CD4-positive, alpha-beta T cell treated with Interleukin-21 for 1 hour (primary cell): ENCODE results near the gene CFAP74.
A peak's percentile ranks its signal among the peaks of the same experiment; 100 is the strongest.

Experiments
- DNase-seq: peaks from one replicate; pipeline ENCODE4 v3.0.0-alpha.2; 2020

CFAP74 gene, protein sequence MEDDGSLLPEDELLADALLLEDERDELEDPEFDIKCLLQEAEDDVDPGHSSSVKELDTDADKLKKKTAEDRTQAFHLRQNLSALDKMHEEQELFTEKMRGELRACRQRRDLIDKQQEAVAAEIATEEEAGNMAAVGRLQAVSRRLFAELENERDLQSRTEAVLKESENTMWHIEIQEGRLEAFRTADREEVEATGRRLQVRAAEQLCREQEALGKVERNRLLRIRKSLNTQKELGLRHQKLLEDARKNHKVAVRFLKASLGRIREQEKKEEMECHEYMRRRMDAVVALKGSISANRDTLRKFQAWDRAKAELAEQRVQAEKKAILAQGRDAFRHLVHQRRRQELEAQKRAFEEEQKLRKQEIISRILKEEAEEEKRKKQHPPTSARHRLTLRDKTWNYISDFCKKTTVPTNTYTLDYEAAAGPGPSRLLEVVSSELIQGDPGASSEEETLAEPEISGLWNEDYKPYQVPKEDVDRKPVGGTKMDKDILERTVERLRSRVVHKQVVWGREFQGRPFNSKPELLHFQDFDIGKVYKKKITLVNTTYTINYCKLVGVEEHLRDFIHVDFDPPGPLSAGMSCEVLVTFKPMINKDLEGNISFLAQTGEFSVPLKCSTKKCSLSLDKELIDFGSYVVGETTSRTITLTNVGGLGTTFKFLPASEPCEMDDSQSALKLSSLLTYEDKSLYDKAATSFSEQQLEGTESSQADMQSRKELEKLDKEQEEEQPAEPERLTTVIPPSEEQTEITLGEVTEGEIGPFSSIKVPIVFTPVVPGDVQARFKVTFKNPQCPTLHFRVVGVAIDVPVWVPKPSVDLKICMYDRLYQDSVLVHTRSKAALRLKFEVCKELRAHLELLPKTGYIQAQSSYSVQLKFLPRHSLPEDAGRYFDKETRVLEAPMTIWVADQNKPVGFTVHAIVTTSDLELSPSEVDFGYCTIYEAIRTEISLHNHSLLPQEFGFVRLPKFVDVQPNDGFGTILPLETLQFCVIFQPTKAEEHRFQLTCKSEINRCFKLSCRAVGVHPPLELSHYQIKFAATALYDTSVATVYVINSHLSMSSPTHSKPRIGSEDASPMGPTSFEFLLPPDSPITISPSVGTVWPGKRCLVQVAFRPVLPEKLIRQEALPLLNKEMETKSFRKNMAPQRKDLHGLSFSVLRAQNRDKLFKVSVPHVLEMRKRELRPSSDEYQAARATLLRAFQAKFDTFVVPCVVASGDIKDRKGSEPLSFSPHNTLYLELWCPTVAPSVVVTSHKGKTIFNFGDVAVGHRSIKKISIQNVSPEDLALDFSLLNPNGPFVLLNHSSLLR (N-terminal part only)

GRCh38 chr1:2003541-2004131, at the start of gene CFAP74:
CFAP74 (minus strand) TSS chr1:2003786; CDS start chr1:1990956, 12,830 bp downstream.
- no peak for DNase-seq

- DNase-seq: no peak
Observed at GRCh38 chr1:2053217-2053616, 49.6 kb upstream of the CFAP74 start.

DNA sequence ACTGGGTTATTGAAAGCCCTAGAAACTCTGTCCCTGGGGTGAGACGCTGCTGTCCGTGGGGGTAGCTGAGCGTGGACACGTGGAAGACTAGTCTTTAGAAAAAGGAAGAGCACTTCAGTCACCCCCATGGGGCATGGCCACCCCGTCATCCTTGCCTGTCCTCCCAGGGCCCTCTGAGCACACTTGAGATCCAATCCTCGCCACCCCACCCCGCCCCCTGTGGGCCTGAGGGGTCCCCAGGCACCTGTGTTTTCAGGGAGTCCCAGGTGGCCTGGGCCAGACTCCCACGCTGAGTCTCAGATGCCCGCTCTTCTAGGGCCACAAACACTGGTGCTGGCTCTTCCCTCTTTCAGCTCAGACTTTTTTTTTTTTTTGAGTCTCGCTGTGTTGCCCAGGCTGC, 49.2 kb upstream of the CFAP74 start:
- no peak for DNase-seq

DNA sequence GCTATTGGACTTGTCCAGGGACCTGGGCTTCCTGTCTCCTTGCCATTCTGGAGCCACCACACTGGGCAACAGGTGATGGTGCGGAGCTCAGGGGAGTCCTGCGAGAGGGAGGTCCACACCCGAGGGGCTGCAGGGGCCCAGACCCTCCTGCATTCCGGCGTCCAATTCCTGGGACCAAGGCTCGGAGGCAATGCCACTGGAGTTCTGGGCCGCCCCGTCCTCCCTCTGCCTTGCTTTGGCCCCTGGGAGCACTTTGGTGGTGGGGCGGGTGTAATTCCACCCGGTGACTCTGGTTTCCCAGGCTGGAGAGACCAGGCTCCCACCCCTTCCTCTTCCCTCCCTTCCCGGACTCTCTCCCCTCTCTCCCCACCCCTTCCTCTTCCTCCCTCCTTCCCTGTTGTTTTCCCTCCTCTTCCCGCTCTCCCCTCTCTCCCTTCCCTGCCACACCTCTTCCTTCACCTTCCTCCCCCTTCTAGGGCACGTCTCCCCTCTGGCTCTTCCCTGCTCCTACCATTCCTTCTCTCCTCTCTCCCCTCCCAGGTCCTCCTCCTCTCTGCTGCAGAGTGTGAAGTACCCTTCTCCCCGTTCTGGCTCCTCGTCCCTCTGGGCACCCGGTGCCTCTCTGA, 48.6 kb upstream of the CFAP74 start:
- DNase-seq: no peak

GRCh38 chr1:2050793-2051682, 47.5 kb upstream of the CFAP74 start:
- no peak for DNase-seq

- DNase-seq: no peak
Observed at GRCh38 chr1:2050461-2050792, 46.8 kb upstream of the CFAP74 start.

GRCh38 chr1:2049718-2050431, 46.3 kb upstream of the CFAP74 start, which contains the start of gene PRKCZ:
PRKCZ (plus strand) TSS chr1:2050411; CDS start chr1:2050631, 220 bp downstream.
- peak; percentile 95 for DNase-seq

DNA sequence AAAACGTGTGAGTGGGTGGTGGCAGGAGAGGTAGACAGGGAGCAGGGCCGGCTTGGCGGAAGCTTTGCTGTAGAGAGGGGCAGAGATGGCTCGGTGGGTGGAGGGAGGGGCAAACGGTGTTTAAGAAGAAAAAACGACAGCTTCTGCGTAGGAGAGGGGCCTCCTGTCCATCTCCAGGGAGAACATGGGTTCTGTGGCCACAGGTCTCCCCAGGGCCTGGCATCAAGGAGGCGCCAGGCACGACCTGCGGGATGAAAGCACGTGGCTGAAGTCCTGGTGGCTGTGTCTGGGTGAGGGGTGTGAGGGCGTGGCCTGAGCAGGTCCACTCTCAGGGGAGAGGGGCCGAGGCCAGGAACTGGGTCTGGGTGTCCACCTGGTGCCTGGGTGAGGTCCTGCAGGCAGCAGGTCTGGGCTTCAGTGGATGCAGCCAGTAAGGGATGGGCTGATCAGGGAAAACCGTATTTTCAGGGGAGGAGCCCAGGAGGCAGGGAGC, 45.7 kb upstream of the CFAP74 start:
- peak; percentile 17 for DNase-seq

- DNase-seq: no peak
Observed at GRCh38 chr1:2047749-2048729, 44.5 kb upstream of the CFAP74 start.

GRCh38 chr1:2046953-2047748, 43.6 kb upstream of the CFAP74 start:
- no peak for DNase-seq

GRCh38 chr1:2046174-2046917, 42.8 kb upstream of the CFAP74 start:
- peak; percentile 40 for DNase-seq

- DNase-seq: no peak
Observed at GRCh38 chr1:2045468-2046173, 42.0 kb upstream of the CFAP74 start.

DNA sequence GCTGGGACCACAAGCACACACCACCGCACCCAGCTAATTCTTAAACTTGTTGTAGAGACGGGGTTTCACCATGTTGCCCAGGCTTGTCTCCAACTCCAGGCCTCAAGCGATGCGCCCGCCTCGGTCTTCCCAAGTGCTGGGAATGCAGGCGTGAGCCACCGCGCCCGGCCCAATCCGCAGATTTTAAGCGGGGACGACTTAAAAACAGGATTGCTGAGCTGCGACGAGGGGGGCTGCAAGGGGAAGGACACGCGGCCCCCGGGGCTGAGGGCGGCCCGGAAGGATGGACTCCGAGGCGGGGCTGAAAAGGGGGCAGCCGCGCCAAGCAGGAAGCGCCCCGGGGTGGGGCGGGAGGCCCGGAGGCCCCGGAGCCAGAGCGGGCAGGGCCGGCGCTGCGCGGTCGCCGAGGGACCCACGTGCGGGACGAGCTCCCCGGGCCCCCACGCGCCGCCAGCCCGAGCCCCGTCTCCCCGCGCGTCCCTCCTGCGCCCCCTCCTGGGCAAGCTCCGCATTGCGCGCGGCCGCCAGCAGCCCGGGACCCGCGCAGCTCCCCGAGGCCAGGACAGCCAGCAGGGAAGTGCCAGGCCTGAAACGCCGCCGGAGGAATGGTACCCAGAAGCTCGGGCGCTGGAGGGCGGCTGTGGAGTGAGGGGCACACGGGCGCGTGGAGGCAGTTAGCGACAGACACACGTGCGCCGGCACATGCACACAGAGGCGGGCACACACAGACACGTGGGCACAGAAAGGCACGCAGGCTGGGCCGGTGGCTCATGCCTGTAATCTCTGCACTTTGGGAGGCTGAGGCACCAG, 41.1 kb upstream of the CFAP74 start:
- peak; percentile 83 for DNase-seq

GRCh38 chr1:2043886-2044285, 40.3 kb upstream of the CFAP74 start:
- DNase-seq: no peak
